Measurements from ENCODE around the gene PCGF5.
"Not testable (repeated sequence)": the region's sequence is repeated elsewhere in the genome, so short reads cannot be mapped to it uniquely, and the experiment has no call there.

The PCGF5 gene

DNA sequence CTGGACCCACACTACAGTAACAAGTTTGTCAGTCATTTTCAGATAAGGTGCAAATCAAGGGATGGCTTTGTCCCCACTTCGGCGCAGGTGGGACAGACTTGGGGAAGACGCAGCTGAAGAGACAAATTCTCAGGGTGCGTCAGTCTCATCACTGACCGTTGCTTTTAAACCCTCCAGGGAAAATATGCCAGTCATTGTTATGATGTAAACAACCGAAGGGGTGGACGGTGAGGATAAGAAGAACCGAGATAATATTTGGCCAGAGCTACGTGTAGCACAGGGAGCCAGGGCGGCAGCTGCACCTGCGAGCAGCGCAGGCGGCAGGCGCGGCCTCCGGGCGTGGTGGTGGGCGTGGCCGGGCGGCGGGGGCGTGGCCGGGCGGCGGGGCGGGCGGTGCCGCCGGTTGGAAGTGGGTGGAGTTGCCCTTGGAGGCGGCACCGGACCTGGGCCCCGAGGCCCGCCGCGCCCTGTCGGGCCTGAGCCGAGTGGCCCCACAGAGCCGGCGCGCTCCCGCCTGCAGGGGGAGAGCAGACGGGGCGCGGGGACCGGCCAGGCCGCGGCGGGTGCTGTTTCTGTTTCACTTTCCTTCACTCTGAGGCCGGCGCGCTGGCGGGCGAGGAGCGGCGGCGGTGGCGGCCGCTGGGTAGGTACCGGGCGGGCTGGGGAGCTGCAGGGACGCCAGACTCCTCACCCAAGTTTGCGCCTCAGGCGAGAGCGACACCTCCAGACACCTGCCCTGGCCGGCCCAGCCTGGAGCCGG lies at the start of gene PCGF5:
Gene PCGF5, plus strand, starts transcription at position 470 of the 760 bp plus-strand sequence. CDS start 2,209 bp downstream, outside the sequence.
- DNase-seq, result peak; percentile 97

GRCh38 chr10:91171485-91171884 lies 49.0 kb upstream of the PCGF5 start:
- no peak for DNase-seq

DNA sequence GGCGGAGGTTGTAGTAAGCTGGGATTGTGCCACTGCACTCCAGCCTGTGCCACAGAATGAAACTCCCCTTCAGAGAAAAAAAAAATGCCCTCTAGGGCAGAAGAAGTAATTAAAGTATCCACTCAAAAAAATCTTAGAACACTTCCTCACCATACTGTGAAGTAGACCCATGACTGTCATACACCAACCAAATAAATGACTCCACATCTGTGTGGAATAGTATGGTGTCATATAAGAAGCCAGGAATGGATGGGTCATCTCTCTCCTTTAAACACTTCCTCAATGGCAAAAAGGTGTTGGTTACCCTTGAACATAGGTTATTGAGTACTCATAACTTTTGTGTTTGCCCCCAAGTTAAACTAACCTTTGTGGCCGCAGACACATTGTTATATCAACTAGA lies 48.1 kb upstream of the PCGF5 start:
- no peak for DNase-seq

- DNase-seq, result no peak
Measured at GRCh38 chr10:91185239-91185875, 35.1 kb upstream of the PCGF5 start.

DNA sequence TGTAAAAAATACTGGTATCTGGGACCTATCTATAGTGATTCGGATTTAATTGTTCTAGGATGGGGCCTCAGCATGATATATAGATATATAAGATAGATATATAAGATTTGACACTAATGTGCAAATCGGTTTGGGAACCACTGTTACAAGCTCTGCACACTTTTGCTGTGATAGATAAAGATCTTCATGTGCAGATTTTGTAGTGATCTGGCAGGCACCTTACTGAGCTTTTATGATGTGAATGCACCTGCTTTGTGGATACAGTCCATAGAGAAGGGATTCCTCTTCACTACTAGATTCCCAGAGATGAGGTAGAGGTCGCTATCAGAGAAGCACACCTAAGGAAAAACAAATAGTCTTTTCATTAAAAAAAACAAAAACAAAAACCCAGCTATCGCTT lies 33.3 kb upstream of the PCGF5 start:
- no peak for DNase-seq

GRCh38 chr10:91188010-91188409 lies 32.5 kb upstream of the PCGF5 start:
- not testable (repeated sequence) for DNase-seq

GRCh38 chr10:91188889-91189288 lies 31.6 kb upstream of the PCGF5 start:
- DNase-seq, result no peak

DNA sequence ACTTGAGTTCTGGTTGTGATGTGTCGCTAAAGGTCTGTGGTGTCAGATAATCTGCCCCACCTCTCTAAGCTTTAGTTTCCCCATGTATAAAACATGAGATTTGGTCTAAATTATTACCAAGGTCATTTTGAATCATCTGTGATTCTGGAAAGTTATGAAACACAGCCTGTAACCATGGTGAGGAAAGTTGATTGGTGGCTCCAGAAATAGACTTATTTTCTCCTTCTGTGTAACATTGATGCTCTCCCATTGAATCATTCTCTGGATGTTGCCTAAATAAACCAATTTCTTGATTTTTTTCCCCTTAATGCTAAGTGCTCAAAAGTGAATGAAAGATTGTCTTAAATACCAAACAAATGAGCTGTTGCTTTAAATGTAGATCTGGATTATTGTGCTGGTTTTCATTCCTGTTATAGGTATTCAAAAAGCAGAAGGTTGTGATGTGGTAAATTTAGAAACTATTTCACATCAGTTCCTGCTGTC lies 30.0 kb upstream of the PCGF5 start:
- no peak for DNase-seq

DNA sequence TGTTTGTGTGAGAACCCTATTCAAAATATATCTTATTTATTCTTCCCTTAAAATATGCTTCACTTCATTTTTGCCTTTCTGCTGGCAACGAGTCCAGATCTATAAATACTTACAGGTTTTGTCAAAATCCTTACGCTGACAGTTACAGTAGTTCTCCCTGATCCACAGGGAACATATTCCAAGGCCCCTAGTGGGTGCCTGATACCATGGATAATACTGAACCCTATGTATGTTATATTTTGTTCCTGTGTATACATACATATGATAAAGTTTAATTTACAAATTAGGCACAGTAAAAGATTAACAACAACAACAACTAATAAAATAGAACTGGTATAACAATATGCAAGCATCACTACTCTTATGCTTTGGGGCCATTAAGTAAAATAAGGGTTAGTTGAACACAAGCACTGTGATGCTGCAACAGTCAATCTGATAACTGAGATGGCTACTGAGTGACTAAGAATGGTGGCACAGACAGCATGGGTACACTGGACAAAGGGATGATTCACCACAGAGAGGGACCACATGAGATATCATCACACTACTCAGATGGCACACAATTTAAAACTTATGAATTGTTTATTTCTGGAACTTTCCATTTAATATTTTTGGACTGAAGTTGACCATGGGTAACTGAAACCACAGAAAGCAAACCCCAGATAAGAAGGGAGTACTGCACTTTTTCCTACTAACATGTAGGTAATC lies 29.4 kb upstream of the PCGF5 start:
- no peak for DNase-seq

DNA sequence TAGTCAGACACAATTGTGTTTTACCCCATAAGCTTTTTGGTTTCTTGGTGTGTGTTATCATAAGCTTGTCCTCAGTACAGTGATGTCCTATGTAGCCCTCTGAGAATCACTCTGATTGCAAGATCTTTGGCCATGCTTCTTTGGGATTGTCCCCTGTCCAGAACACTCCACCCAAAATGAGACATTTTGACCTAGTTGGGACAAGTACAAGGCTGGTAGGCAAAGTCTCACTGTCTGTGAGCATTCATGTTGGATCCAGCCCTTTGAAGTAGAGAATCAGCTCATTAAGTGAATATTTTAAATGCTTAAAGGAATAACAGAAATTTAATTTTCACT lies 28.9 kb upstream of the PCGF5 start:
- no peak for DNase-seq

DNA sequence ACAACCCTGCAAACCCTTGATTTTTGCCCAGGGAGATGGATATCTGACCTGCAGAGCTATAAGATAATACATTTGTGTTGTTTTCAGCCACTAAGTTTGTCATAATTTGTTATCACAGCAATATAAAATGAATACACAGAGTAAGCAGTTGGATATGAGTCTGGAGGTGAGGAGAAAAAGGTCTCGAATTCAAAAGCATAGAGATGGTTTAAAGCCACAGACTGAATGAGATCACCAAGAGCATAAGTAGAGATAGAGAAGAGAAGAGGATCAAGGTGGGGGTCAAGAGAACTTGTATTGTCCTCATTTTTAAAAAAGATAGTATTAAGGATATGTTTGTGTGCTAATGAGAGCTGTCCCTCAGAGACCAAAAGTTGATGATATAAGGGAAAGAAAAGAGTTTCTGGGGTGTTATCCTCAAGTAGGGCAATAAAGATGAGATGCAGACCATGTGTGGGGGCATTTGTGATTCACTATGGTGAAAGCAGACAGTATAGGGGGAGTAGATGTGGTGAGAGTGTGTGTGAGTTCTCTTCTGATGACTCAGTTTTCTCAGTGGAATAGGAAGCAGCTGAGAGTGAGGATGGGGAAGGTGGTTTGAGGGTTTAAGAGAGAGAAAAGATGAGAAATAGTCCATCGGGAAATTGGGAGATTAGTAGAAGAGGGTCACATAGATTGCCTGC lies 25.8 kb upstream of the PCGF5 start:
- DNase-seq, result no peak

GRCh38 chr10:91196268-91197048 lies 24.0 kb upstream of the PCGF5 start:
- DNase-seq, result no peak

- DNase-seq, result no peak
Measured at GRCh38 chr10:91197127-91197526, 23.3 kb upstream of the PCGF5 start.

- DNase-seq, result no peak
Measured at GRCh38 chr10:91198781-91199180, 21.7 kb upstream of the PCGF5 start.

GRCh38 chr10:91200314-91201212 lies 19.9 kb upstream of the PCGF5 start:
- no peak for DNase-seq

DNA sequence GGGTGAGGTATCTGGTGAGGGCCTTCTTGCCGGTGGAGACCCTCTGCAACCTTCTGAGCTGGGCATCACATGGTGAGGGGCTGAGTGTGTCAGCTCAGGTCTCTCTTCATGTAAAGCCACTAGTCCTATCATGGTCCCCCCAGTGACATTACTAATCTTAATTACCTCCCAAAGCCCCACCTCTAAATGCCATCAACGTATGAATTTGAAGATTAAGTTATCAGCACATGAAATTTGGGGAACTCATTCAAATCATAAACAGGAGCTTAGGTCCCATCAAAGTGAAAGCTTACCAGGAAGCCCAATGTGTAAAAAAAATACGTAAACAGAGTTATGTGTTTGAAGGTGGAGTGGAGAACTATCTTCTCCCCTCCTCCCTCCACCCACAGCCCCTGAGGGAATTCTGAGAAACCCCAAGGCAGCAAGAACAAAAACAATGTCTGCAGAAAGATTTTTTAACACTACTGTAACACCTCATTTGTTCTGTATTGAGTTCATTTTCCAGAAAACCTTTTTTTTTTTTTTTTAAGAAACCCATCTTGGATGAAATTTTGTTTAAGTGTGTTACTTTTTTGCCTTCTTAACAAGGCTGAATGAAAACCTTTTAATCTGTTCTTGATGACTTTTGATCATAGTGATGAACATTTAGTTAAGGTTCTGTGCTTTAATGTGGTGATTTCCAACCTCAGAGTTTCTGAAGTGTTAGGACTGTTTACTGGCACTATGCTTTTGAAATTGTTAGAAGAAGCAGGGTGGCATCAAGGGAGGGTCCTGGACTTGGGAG lies 19.1 kb upstream of the PCGF5 start:
- DNase-seq, result no peak

DNA sequence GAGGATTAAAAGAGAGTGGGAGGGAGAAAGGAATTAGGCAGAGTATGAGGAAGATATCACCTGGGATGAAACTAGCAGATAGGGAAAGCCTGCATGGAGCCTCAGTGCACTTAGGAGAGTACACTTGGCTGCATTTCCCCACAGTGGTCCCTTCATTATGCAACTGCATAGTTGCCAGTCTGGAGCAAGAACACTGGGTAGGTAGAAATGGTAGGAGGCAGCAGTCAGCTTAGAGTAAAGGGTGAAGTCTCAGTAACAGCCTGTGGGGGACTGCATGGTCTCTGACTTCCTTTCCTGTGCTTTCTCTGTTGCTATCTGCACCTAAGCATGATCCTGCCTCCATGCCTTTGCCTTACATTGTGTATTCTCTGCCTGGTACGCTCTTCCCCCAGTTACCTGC lies 14.0 kb upstream of the PCGF5 start:
- no peak for DNase-seq

GRCh38 chr10:91206837-91207474 lies 13.5 kb upstream of the PCGF5 start:
- no peak for DNase-seq

- DNase-seq, result no peak
Measured at GRCh38 chr10:91208642-91209041, 11.8 kb upstream of the PCGF5 start.

GRCh38 chr10:91210014-91210413 lies 10.4 kb upstream of the PCGF5 start:
- no peak for DNase-seq
